Renal cortical epithelial cell (primary cell): ENCODE data around the gene TSKS. TPM values are rescaled to one million over a fixed set of nuclear protein-coding genes. Genes with fewer than 3 reads are reported as not detected.

Experiments used
- DNase-seq: peaks from one replicate; pipeline ENCODE4 v3.0.0-alpha.2; 2011; ENCODE audit warnings: low read depth
- total RNA-seq: library from RNA; depleted of rRNA; stranded (reverse); fragments of >200 nt; gene quantifications from 2 replicates; pipeline ENCODE4 v1.2.3, GENCODE V29; 2014

The TSKS gene
- not detected in 2 replicates for total RNA-seq

- no peak for DNase-seq
These were observed at the start of gene TSKS for GRCh38 chr19:49763230-49763629. Gene TSKS (minus strand): TSS chr19:49763306. CDS start chr19:49763247, 59 bp downstream.

GRCh38 chr19:49812452-49812996, 49.4 kb upstream of the TSKS start:
- DNase-seq = no peak

GRCh38 chr19:49811328-49811727, 48.2 kb upstream of the TSKS start:
- DNase-seq = no peak

GRCh38 chr19:49809941-49810389, 46.9 kb upstream of the TSKS start:
- no peak for DNase-seq

- DNase-seq = peak; percentile 39
These were observed 46.2 kb upstream of the TSKS start for GRCh38 chr19:49809160-49809940.

- DNase-seq = peak; percentile 60
These were observed 45.6 kb upstream of the TSKS start for GRCh38 chr19:49808711-49809159.

- no peak for DNase-seq
These were observed 45.0 kb upstream of the TSKS start for GRCh38 chr19:49807904-49808675.

GRCh38 chr19:49807058-49807903, 44.2 kb upstream of the TSKS start:
- DNase-seq = no peak

- no peak for DNase-seq
These were observed 43.5 kb upstream of the TSKS start for GRCh38 chr19:49806620-49806959.

- no peak for DNase-seq
These were observed 42.9 kb upstream of the TSKS start for GRCh38 chr19:49805822-49806619.

- no peak for DNase-seq
These were observed 40.4 kb upstream of the TSKS start for GRCh38 chr19:49803529-49803856.

- no peak for DNase-seq
These were observed 39.9 kb upstream of the TSKS start for GRCh38 chr19:49802836-49803528.

- peak; percentile 60 for DNase-seq
These were observed 39.0 kb upstream of the TSKS start for GRCh38 chr19:49801966-49802661.

- DNase-seq = no peak
These were observed 38.3 kb upstream of the TSKS start for GRCh38 chr19:49801401-49801888.

- DNase-seq = no peak
These were observed 37.7 kb upstream of the TSKS start for GRCh38 chr19:49800771-49801170.

- DNase-seq = no peak
These were observed 36.8 kb upstream of the TSKS start for GRCh38 chr19:49799798-49800376.

GRCh38 chr19:49799271-49799797, 36.2 kb upstream of the TSKS start:
- DNase-seq = no peak

GRCh38 chr19:49798574-49798973, 35.5 kb upstream of the TSKS start:
- DNase-seq = no peak

GRCh38 chr19:49795615-49796014, 32.5 kb upstream of the TSKS start:
- no peak for DNase-seq
